DMS114 treated with DMSO at 0.1 percent for 48 hours (cell line): ENCODE data around the gene SLC24A4.

Experiments
- DNase-seq: peaks from one replicate; lab custom pipeline; 2025; ENCODE audit not compliant: unreplicated experiment; lab: John Stamatoyannopoulos, UW

The SLC24A4 gene

DNA sequence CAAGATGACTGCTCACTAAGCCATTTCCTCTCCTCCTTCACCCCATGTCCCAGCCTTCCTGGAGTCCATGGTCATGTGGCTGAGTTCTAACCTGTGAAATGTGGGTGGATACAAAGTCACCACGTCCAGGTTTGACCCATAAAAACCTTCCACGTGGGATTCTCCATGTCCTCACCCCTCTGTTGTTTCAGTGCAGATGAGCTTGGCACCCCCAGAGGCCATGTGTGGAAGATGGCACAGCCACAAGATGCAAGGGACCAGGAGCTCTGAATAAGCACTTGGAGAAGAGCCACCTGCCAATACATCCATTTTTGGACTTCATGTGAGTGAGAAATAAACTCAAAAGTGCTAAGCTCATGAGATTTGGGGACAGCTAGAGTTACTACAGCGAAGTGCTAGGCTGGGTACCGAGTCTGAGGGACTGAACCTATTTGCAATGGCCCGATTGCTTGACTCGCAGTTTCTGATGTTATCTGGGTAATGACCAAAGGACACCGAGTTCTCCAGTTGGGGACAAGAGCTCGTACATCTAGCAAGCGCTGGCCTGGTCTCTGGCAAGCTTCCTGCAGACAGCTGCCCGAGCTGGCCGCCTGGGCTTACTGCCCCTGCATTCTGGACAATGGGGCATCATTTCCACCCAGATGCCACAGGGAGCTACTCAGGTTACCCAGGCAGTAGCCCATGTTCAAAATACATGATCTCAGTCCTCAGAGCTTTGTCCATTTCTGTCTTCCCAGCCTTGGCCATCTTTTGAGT is 7.7 kb upstream of the SLC24A4 start:
- no peak for DNase-seq

- no peak for DNase-seq
Observed at GRCh38 chr14:92316176-92316575, 6.8 kb upstream of the SLC24A4 start.

- DNase-seq = no peak
Observed at GRCh38 chr14:92316937-92317336, 6.0 kb upstream of the SLC24A4 start.

- no peak for DNase-seq
Observed at GRCh38 chr14:92317511-92317910, 5.5 kb upstream of the SLC24A4 start.

- DNase-seq = no peak
Observed at GRCh38 chr14:92321701-92322100, 1.3 kb upstream of the SLC24A4 start.

DNA sequence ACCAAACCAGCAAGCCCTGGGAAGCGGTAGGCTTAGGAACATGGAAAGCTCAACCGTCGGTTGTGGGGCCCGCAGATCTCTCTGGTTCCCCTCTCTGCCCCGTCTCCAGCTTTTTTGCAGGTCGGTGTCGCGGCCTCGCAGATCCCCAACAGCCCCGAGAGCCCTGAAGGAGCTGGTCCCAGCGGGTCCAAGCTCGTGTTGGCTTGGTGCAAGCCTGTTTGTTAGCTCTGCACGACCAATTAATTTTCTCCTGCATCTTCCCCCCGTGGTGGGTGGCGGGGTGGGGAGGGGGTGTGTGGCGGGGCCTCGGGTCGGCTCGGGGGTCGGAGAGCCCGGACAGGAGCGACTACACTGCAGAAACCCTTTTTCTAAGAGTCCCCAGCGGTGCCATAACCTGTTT is 449 bp upstream of the SLC24A4 start:
- DNase-seq = no peak

GRCh38 chr14:92323916-92324818 is 1.2 kb downstream of the SLC24A4 start:
- no peak for DNase-seq

DNA sequence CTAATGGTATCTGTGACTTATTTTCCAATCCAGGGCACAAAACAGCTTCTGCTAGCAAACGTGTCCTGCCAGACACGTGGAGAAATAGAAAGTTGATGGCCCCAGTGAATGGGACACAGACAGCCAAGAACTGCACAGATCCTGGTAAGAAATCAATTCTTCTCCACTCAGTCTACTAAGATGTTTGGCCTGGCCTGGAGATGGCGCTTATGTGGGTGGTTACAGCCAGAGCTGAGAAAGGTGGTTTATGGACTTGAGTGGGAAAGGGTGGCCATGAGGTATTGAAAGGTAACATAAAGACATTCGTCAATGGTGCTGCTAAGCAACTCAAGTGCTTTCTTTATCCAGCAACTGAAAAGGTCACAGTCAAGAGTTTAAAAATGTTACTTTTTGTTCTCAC is 2.9 kb downstream of the SLC24A4 start:
- no peak for DNase-seq

- no peak for DNase-seq
Observed at GRCh38 chr14:92328664-92329255, 5.8 kb downstream of the SLC24A4 start.

DNA sequence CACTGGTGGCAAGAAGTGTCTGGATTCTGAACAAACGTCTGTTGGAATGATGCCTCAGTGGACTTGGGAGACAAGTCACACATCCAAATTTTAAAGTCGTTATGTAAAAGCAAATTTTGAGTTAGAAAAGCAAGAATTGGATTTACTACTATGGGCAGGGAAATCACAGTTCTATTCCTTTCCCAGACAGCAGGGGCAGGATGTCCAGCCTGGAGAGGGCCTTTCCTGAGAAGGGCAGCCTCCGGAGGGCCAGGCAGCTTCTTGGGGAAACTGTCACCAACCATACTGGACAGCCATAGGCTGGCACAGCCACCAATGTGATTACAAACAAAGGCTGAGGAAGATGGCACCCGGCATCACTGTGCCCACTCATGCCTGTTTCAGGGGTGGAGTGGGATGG is 11.1 kb downstream of the SLC24A4 start:
- no peak for DNase-seq

DNA sequence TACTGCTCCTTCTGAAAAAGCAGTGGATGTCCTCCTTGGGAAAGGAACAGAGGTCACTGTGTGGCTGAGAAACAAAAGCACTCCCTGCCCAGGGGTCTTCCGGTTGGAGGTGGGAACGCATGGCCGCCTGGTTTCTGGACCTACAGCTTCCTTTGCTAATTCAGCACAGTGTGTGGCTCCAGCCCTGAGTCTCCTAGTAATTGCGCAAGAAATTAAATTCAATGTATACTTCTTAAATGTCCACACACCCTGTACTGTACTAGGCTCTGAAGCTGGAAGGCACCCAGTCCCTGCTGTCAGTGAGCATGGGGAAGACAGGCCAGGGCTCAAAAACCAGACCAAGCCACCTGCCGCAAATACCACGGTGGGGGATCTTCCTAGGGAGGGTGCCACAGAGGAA is 13.4 kb downstream of the SLC24A4 start:
- DNase-seq = no peak

GRCh38 chr14:92339426-92339825 is 16.5 kb downstream of the SLC24A4 start:
- no peak for DNase-seq

DNA sequence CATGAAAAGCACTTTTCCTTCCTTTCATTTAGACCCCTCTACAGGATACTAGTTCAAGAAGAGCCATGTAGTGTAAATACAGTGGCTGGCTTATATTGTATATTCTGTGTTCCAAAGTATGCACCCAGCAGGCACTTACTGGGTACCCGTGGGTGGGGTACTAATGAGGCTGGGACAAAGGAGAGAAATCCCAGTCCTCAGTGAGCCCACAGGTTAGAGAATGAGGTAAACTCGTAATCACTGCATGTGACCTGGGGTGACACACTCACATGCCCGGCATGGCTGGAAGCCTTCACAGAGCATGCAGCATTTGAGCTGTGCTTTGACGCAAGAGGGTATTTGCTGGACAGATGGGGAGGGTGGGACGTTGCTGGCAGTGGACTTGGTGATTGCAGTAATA is 17.1 kb downstream of the SLC24A4 start:
- DNase-seq = no peak

GRCh38 chr14:92340931-92341330 is 18.0 kb downstream of the SLC24A4 start:
- no peak for DNase-seq

DNA sequence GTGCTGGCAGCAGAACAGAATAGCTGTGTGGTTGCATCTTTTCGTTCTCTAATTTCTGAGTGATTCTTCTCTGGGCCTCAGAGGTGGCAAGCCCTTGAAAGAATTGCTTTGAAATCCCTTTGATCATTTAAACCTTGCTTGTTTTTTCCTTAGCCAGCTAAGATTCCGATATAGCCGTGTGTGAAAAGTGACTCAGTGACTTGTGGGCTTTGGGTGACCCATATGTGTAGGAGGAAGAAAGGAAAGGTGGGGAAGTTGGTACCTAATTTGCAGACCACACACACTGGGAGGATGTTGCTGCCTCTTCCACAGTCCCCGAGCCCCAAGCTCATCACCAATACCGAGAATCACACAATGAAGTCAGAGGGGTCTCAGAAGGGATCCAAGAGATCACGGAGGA is 18.8 kb downstream of the SLC24A4 start:
- DNase-seq = no peak

DNA sequence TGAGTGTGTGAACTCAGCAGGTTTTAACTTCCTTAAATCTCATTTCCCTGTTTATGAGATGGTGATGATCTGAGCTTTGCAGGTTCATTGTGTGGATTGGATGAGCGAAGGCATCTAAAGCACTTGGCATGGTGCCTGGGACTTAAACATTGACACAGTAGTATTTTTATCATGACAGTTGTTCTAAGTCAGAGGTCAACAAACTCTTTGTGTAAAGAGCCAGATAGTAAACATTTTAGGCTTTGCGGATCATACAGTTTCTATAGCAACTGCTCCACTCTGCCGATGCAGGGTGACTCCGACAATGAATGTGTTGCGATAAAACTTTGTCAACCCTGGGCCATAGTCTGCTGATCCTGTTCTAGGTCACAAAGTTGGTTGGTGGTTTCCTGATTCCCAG is 25.2 kb downstream of the SLC24A4 start:
- DNase-seq = no peak

GRCh38 chr14:92351750-92352149 is 28.8 kb downstream of the SLC24A4 start:
- DNase-seq = no peak

DNA sequence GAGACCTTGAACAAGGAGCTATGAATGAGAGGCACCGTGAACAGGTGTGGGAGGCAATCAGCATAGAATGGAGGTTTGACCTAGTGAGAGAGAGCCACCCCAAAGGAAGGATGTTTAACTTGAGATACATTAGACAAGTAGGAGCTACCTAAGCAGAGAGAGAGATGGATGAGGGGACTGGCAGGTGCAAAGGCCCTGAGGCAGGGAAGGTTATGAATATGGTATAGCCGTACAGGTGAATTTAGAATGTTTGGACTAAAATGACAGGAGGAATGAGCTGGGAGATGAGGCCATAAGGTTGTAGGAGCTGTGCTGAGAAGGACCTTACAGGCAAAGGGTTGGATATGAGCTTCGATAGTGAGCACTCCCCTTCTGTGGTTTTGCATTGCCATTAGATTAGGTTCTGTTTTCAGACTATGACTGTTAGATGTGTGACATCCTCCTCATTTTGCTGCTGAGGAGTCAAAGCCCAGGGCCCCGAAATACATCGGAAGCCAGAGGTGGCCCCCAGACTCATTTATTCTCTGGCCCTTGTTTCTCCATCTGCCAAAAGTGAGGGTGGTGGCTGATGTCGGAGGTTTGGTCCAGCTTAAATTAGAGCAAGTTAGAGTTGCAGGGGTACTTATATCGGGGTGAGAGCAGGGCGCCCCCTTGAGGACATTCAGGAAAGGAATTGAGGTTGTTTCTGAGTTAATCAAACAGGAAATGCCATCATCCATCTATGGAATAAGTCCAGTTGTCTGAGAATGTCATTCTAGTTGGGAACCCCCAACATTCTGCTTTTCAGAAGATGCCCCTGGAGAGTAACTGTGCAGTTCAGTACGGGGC is 29.4 kb downstream of the SLC24A4 start:
- no peak for DNase-seq

DNA sequence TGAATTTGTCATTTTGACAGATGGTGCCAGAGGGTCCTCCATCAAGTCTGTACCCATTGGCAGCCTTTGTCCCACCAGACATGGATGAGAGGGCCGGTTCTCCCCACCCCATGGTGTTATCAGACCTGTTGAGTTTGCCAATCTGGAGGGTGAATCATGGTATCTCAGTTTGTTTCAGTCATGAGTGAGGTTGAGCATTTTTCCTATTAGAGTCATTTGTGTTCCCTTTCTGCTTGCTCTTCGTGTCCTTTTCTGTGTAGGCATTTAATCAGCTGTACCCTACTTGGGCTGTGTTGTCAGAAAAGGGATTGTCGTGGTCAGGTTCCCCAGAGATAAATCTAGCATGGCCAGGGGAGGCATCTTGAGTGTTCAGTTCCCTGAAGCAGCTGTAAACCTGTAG is 30.5 kb downstream of the SLC24A4 start:
- DNase-seq = no peak

GRCh38 chr14:92356677-92357076 is 33.7 kb downstream of the SLC24A4 start:
- no peak for DNase-seq
